ENCODE measurements around the gene CCN5.

The CCN5 gene

GRCh38 chr20:44738813-44739477 lies 23.8 kb downstream of the CCN5 start:
- peak; percentile 81 for DNase-seq

DNA sequence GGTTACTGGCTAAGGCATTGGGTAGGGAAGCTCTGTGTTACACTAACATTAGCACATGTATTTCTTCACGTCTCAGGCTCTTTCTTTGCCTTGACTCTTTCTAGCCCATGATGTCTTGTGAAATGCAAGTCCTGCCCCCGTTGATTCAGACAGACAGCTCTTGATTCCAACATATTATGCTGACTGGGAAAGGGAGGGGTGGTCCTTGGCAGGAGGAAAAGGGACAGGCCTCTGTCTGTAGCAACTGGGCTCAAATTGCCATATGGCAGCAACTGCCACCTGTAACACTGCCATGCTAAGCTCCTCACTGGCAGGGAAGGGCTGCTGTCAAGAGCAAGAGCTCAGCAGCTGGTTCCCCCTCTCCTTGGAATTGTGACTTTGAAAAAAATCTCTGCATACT lies 24.8 kb downstream of the CCN5 start:
- DNase-seq = no peak

GRCh38 chr20:44742304-44743079 lies 27.3 kb downstream of the CCN5 start:
- no peak for DNase-seq

- DNase-seq = no peak
Observed at GRCh38 chr20:44743080-44743701, 28.0 kb downstream of the CCN5 start.

GRCh38 chr20:44743916-44744655 lies 28.9 kb downstream of the CCN5 start:
- DNase-seq = no peak

DNA sequence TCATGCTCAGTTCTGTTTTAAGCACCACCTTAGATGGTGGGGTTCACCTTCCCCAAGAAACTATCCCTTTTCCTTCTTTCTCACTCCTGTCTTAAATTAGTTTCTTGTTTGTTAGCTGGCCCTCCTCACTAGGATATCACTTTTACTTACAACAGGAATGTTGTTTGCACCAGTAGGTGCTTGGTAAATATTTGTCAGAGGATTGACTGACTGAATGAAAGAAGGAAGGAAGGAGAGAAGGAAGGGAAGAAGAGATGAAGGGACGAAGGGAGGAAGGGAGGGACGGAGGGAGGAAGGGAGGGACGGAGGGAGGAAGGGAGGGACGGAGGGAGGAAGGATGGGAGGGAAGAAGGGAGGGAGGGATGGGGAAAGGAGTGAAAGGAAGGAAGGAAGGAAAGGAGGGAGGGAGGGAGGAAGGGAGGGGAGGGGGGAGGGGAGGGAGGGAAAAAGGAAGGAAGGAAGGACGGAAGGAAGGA lies 30.0 kb downstream of the CCN5 start:
- DNase-seq = no peak

- DNase-seq = peak; percentile 35
Observed at GRCh38 chr20:44745598-44746366, 30.6 kb downstream of the CCN5 start, which contains the start of gene KCNK15. KCNK15 (plus strand) TSS chr20:44745865; CDS start chr20:44745911, 46 bp downstream.

DNA sequence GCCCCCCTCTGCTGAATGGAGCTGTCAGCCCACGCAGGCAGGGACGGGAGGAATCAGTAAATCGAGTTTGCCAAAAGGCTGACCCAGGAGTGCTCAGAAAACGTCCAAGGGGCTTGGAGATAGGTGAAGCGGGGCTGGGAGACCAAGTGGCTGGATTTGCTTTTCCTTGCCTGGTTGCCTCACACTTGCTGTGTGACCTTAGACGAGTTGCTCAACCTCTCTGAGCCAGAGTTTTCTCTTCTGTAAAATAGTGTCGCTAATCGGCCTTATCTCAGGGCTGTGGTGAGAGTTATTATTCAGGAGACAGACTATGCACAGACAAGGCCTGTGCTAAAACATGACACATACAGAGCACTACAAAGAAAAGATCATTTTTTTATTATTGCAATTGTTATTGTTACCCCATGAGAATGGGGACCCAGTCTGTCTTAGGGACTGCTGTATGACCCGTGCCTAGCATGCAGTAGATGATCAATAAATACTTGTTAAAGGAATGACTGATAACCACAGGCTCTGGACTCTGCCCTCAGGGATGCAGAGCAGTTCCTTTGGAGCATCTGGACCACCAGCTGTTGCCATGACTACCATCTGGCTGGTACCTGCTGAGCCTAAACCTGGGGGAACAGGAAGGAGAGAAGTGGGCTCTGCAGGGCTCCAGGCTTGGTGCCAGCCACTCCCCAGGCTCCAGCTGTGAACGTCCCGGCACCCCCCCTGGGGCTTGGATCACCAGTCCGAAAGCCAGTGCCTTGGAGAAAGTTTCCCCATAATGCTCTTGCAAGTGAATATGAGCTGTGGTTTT lies 31.4 kb downstream of the CCN5 start:
- DNase-seq = no peak

DNA sequence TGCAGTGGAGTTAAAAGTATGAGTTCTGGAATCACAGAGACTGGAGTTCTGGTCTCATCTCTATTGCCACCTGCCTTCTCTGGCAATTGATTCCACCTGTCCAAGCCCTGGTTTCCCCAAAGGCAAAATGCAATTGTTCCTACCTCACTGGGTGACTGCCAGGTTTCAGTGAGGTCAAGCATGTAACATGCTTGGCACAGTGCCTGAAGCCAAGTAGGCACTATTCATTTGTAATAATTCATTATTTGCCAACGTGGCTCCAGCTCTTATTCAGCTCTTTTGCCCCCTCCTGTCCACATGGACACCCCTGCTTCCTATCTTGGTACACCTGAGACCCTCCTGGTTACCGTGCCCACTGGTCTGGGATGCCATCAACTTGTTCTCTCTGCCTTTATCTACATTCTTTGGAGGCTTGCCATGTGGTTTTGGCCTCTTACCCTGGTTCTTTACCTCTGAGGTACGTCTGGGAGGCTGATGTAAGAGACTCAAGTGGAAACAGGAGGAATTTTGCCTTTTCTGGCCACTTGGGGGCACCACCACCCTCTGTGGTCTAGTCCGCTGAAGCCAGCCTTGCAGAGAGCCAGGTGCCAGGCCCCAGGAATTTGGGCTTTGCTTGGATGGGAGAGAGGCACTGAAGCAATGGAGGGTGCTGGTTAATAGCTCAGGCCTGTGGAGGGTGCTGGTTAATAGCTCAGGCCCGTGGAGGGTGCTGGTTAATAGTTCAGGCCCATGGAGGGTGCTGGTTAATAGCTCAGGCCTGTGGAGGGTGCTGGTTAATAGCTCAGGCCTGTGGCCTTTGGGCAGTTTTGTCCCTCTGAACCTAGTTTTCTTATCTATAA lies 32.2 kb downstream of the CCN5 start:
- DNase-seq = peak; percentile 89

- peak; percentile 46 for DNase-seq
Observed at GRCh38 chr20:44748005-44748370, 32.8 kb downstream of the CCN5 start.

- peak; percentile 31 for DNase-seq
Observed at GRCh38 chr20:44750081-44750805, 35.1 kb downstream of the CCN5 start.

GRCh38 chr20:44752099-44752931 lies 37.1 kb downstream of the CCN5 start:
- no peak for DNase-seq

DNA sequence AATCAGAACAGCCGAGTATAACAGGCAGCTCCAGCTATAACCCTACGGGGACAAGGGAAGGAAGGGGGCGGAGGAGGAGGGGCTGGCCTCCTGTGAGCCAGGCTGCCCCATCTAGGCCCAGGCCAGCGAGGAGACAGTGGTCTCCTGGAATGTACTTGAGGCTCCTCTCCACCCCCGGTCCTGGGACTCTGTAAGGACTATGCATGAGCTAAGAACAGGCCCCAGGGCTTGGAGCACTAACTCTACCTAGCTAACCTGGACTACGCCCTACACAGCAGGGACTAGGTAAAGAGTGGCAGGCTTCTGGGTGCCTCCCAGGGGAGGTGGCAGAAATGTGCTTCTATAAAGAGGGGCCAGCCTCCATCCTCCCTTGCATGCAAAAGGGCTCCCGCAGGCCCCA lies 39.4 kb downstream of the CCN5 start:
- no peak for DNase-seq

GRCh38 chr20:44756011-44756688 lies 41.0 kb downstream of the CCN5 start:
- no peak for DNase-seq

- DNase-seq = no peak
Observed at GRCh38 chr20:44756956-44757355, 41.8 kb downstream of the CCN5 start.

- no peak for DNase-seq
Observed at GRCh38 chr20:44758247-44759101, 43.3 kb downstream of the CCN5 start.

DNA sequence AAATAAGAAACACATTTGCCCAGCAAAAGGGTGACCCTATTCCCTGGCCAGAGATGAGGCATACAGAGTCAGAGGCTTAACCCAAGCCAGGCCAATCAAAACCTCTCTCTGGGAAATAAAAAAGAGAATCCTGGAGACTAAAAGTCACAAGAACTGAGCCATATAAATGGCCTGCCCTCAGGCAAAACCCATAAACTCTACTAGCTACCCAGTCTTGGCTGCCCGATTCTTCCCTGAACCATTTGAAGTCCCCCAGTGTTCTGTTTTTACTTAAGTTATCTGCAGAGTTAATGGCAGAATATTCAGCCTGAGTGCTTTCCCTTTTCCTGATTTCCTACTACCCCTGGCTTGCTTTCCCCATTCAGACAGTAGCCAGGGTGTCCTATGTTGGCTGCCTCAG lies 44.4 kb downstream of the CCN5 start:
- no peak for DNase-seq
